Tibial artery (tissue), 4 donors: ENCODE data around the gene RARG.

Experiments
- DNase-seq, 2 donors: peaks; one replicate each; pipeline ENCODE4 v3.0.0-alpha.2; 2019
- H3K27ac ChIP-seq, 2 donors: fragments of 200-600 bp; sonication (generic) in 1 of 2; 1 replicate in 1 of 2; 2 replicates in 1 of 2; pipeline ENCODE4 v1.5.1; 2018 to 2019; ENCODE audit warnings: mild to moderate bottlenecking in 1 of 2
- H3K27me3 ChIP-seq, 2 donors: fragments of 200-600 bp; sonication (generic) in 1 of 2; one replicate each; pipeline versions ENCODE4 v1.5.1 to v1.6.0; 2016 to 2019
- H3K36me3 ChIP-seq, 3 donors: fragments of 200-600 bp; sonication (generic) in 2 of 3; one replicate each; pipeline ENCODE4 v1.5.1; 2016 to 2019; ENCODE audit warnings: mild to moderate bottlenecking in 2 of 3
- H3K4me1 ChIP-seq, 4 donors: fragments of 200-600 bp; sonication (generic) in 2 of 4; 1 replicate in 3 of 4; 2 replicates in 1 of 4; pipeline ENCODE4 v1.5.1; 2016 to 2019
- H3K4me3 ChIP-seq, 2 donors: fragments of 200-600 bp; sonication (generic) in 1 of 2; 1 replicate in 1 of 2; 2 replicates in 1 of 2; pipeline ENCODE4 v1.5.1; 2018 to 2019; ENCODE audit warnings: mild to moderate bottlenecking in 2 of 2
- H3K9me3 ChIP-seq, 3 donors: fragments of 200-600 bp; sonication (generic) in 1 of 3; one replicate each; pipeline ENCODE4 v1.5.1; 2016 to 2019
- CTCF ChIP-seq, 2 experiments: fragments of 200-600 bp in 1 of 2; fragments of 450-650 bp in 1 of 2; IDR thresholded peaks; one replicate each; pipeline ENCODE4 v1.5.1; 2017 to 2019; ENCODE audit warnings: antibody characterized with exemption in 2 of 2, mild to moderate bottlenecking in 1 of 2, moderate library complexity in 1 of 2
- intact Hi-C: fragments of 100-400 bp; cut with DNase I; formaldehyde crosslinking; loops from one replicate; pipeline ENCODE4 v1.15.0; 2023; ENCODE audit warnings: low total_unique reads

RARG gene

GRCh38 chr12:53200458-53201176, 31.4 kb downstream of the RARG start:
- no peak for DNase-seq
- Histone ChIP-seq H3K9me3 (no peaks in the 10 kb centered on the region), H3K4me1 (peaks cover 0 to 12% (median 10%) of the 10 kb centered on the region in 4 donors), H3K27me3 (no peaks in the 10 kb centered on the region), H3K27ac (peak overlapping the region in 1 of 2 donors; percentile 46), H3K36me3 (no peaks in the 10 kb centered on the region), H3K4me3 (no peak overlapping the region)
- intact Hi-C loops: no loop called here
- TF ChIP-seq CTCF (IDR thresholded peaks at IDR 0.05): no peak

- no peak for TF ChIP-seq CTCF (IDR thresholded peaks at IDR 0.05)
- Histone ChIP-seq H3K4me1 (peaks cover 0 to 12% (median 10%) of the 10 kb centered on the region in 4 donors), H3K27me3 (no peaks in the 10 kb centered on the region), H3K4me3 (no peak overlapping the region), H3K9me3 (no peaks in the 10 kb centered on the region), H3K27ac (no peak overlapping the region), H3K36me3 (no peaks in the 10 kb centered on the region)
- intact Hi-C loops: no loop called here
- DNase-seq: no peak
These were observed 31.9 kb downstream of the RARG start for GRCh38 chr12:53200107-53200457.

GRCh38 chr12:53199700-53200099, 32.3 kb downstream of the RARG start:
- peaks cover 0 to 12% (median 10%) of the 10 kb centered on the region in 4 donors for H3K4me1 ChIP-seq
- intact Hi-C loops: loop anchor here (5.0 kb wide), 2 partner anchors 42 to 132 kb away; no protein-coding TSS in a partner anchor
- DNase-seq: no peak
- no peak overlapping the region for H3K27ac ChIP-seq
- no peak overlapping the region for H3K4me3 ChIP-seq
- no peaks in the 10 kb centered on the region for H3K36me3 ChIP-seq
- no peaks in the 10 kb centered on the region for H3K27me3 ChIP-seq
- TF ChIP-seq CTCF (IDR thresholded peaks at IDR 0.05): no peak
- no peaks in the 10 kb centered on the region for H3K9me3 ChIP-seq

DNA sequence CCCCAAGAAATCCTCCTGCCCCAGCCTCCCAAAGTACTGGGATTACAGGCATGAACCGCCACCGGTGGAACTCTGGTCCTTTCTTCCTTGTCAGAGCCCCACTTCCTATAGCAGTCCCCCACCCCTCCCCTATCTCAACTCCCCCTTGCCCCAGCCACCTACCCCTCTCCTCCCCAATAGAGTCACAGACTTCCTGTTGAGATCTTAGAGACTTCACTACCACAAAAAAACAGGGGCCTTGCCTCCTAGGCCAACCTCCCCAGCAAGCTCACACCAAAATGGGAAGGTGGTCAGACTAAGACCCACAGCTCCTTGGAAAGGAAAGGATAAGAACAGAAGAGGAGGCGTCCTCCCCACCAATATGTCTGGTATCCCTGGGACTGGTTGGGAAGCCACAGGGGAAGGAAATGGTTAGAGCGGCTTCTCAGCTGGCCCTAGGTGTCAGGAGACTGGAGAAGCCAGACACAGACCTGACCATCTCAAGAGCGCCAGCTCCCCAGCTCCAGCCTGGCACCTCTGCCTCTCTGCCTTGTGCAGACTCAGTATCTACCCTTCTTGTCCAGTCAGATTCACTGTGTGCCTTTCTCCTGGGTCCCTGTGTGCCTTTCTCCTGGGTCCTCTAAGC, 33.4 kb downstream of the RARG start:
- no peak for DNase-seq
- TF ChIP-seq CTCF (IDR thresholded peaks at IDR 0.05): no peak
- Histone ChIP-seq H3K36me3 (no peaks in the 10 kb centered on the region), H3K9me3 (no peaks in the 10 kb centered on the region), H3K4me1 (peaks cover 0 to 12% (median 10%) of the 10 kb centered on the region in 4 donors), H3K27ac (no peak overlapping the region), H3K4me3 (no peak overlapping the region), H3K27me3 (no peaks in the 10 kb centered on the region)
- intact Hi-C loops: loop anchor here (5.0 kb wide), 2 partner anchors 41 to 131 kb away; no protein-coding TSS in a partner anchor

- peak in 1 of 2 donors; percentile 70 for DNase-seq
- TF ChIP-seq CTCF (IDR thresholded peaks at IDR 0.05): no peak
- peak overlapping the region in 1 of 2 donors; percentile 32 for H3K27ac ChIP-seq
- H3K4me1 ChIP-seq: peaks cover 0 to 12% (median 10%) of the 10 kb centered on the region in 4 donors
- H3K27me3 ChIP-seq: no peaks in the 10 kb centered on the region
- H3K36me3 ChIP-seq: peaks cover 0 to 1% (median 0%) of the 10 kb centered on the region in 3 donors
- intact Hi-C loops: loop anchor here (5.0 kb wide), 2 partner anchors 40 to 130 kb away; no protein-coding TSS in a partner anchor
- no peaks in the 10 kb centered on the region for H3K9me3 ChIP-seq
- peak overlapping the region; percentile 21 to 24 for H3K4me3 ChIP-seq
These were observed 34.9 kb downstream of the RARG start for GRCh38 chr12:53197011-53197640.
